ENCODE results near the gene SDR42E2.

- TF ChIP-seq CTCF (IDR thresholded peaks at IDR 0.05; ENCODE audit: low read depth, low read length, missing input control), result no peak
- TF ChIP-seq REST (IDR thresholded peaks at IDR 0.05), result peak; percentile 21
- peak; percentile 42 for TF ChIP-seq MAX (IDR thresholded peaks at IDR 0.05)
- TF ChIP-seq TAF1 (conservative IDR thresholded peaks at IDR 0.05), result no peak
- TF ChIP-seq YY1 (IDR thresholded peaks at IDR 0.05), result peak; percentile 38
- TF ChIP-seq ZBTB33 (IDR thresholded peaks at IDR 0.05), result no peak
- TF ChIP-seq HNF4A (conservative IDR thresholded peaks at IDR 0.05), result no peak
- no peak for TF ChIP-seq RXRA (IDR thresholded peaks at IDR 0.05)
These were observed 44.8 kb downstream of the SDR42E2 start for GRCh38 chr16:22206842-22207714.
